Endothelial cell of umbilical vein (primary cell): ENCODE results near the gene XRN2. TPM values are rescaled to one million over a fixed set of nuclear protein-coding genes. Genes with fewer than 3 reads are reported as not detected.

Source experiments
- BruUV-seq: library from RNA; stranded (reverse); fragments of 400-500 nt; replicated peaks from 2 replicates; lab custom pipeline; 2021; lab: Mats Ljungman, UMichigan
- CTCF ChIA-PET: fragments of 300-600, 350-600 bp; sonication (Branson Sonifier 250); formaldehyde crosslinking; loops from one replicate; lab custom pipeline; 2021; ENCODE audit warnings: antibody characterized with exemption, inconsistent platforms; lab: Charles Lee
- POLR2A ChIA-PET: fragments of 300-600, 350-600 bp; sonication (Branson Sonifier 250); formaldehyde crosslinking; loops from one replicate; lab custom pipeline; 2021; ENCODE audit warnings: antibody characterized with exemption, inconsistent platforms; lab: Charles Lee
- DNase-seq: peaks from one replicate; pipeline ENCODE4 v3.0.0-alpha.2; 2011; ENCODE audit warnings: low read depth, low spot score
- FAIRE-seq: peaks from 2 replicates; lab custom pipeline; 2011; peaks lifted over from hg19 to GRCh38; lab: Jason Lieb, UNC
- H2AFZ ChIP-seq: 2 replicates; pipeline ENCODE4 v1.6.0; 2012; ENCODE audit warnings: low read depth, low read length, control low read depth, inconsistent platforms
- H3K27ac ChIP-seq: 2 replicates; pipeline ENCODE4 v1.5.1; 2011; ENCODE audit warnings: low read depth, mild to moderate bottlenecking, control low read depth, low read length, moderate library complexity; ENCODE audit not compliant: insufficient read depth
- H3K27me3 ChIP-seq, 2 experiments: 2 replicates each; pipeline versions ENCODE4 v1.6.0 to v1.6.1; 2011; ENCODE audit warnings: low read length in 2 of 2, mixed read lengths in 1 of 2; ENCODE audit not compliant: control insufficient read depth in 2 of 2, insufficient read depth in 2 of 2
- H3K36me3 ChIP-seq, 2 experiments: 2 replicates in 1 of 2; 3 replicates in 1 of 2; pipeline ENCODE4 v1.5.1; 2011; ENCODE audit warnings: low read length in 2 of 2, mild to moderate bottlenecking in 1 of 2, moderate library complexity in 1 of 2; ENCODE audit not compliant: control insufficient read depth in 2 of 2, insufficient read depth in 2 of 2; ENCODE audit errors: extremely low read depth in 1 of 2
- H3K4me1 ChIP-seq: 3 replicates; pipeline ENCODE4 v1.5.1; 2011; ENCODE audit warnings: mild to moderate bottlenecking, low read length; ENCODE audit not compliant: control insufficient read depth, insufficient read depth; ENCODE audit errors: extremely low read depth
- H3K4me2 ChIP-seq: 2 replicates; pipeline ENCODE4 v1.6.1; 2011; ENCODE audit warnings: low read length, control low read depth, mixed read lengths; ENCODE audit not compliant: insufficient read depth
- H3K4me3 ChIP-seq, 3 experiments: fragments of 200-600 bp in 1 of 3; sonication (generic), shearing (Covaris generic) in 1 of 3; replicated peaks in 1 of 3; 2 replicates each; pipeline ENCODE4 v1.5.1; 2011 to 2016; ENCODE audit warnings: control low read depth in 3 of 3, low read length in 3 of 3, mild to moderate bottlenecking in 2 of 3, inconsistent platforms in 1 of 3, low read depth in 1 of 3, moderate library complexity in 1 of 3; ENCODE audit not compliant: insufficient read depth in 1 of 3
- H3K79me2 ChIP-seq: 2 replicates; pipeline ENCODE4 v1.6.0; 2012; ENCODE audit warnings: low read length, inconsistent platforms; ENCODE audit not compliant: control insufficient read depth, insufficient read depth
- H3K9ac ChIP-seq: replicated peaks from 2 replicates; pipeline ENCODE3; 2011; ENCODE audit warnings: low read length, control low read depth; ENCODE audit not compliant: insufficient read depth; ENCODE audit errors: extremely low read depth
- H3K9me1 ChIP-seq: replicated peaks from 3 replicates; pipeline ENCODE4 v1.6.0; 2011; ENCODE audit warnings: mild to moderate bottlenecking, low read length; ENCODE audit not compliant: control insufficient read depth, insufficient read depth; ENCODE audit errors: extremely low read depth
- H3K9me3 ChIP-seq: replicated peaks from 2 replicates; pipeline ENCODE4 v1.5.1; 2012; ENCODE audit warnings: low read length, inconsistent platforms; ENCODE audit not compliant: control insufficient read depth, insufficient read depth
- H4K20me1 ChIP-seq: replicated peaks from 2 replicates; pipeline ENCODE3; 2011; ENCODE audit warnings: mild to moderate bottlenecking, low read length; ENCODE audit not compliant: control insufficient read depth, insufficient read depth; ENCODE audit errors: extremely low read depth
- EZH2 ChIP-seq: IDR thresholded peaks from 2 replicates; pipeline ENCODE4 v1.6.1; 2012; ENCODE audit warnings: borderline replicate concordance, low read depth, mild to moderate bottlenecking, moderate library complexity, low read length, inconsistent platforms; ENCODE audit not compliant: severe bottlenecking
- FOS ChIP-seq: IDR thresholded peaks from 2 replicates; pipeline ENCODE4 v1.6.1; 2011; ENCODE audit warnings: mild to moderate bottlenecking, low read length, moderate library complexity, borderline replicate concordance; ENCODE audit not compliant: insufficient read depth
- GATA2 ChIP-seq: IDR thresholded peaks from 2 replicates; pipeline ENCODE4 v1.7.0; 2011; ENCODE audit warnings: low read depth, mild to moderate bottlenecking, moderate library complexity, mixed read lengths, low read length; ENCODE audit not compliant: insufficient read length, insufficient read depth
- JUN ChIP-seq: IDR thresholded peaks from 2 replicates; pipeline ENCODE4 v1.6.1; 2011; ENCODE audit warnings: borderline replicate concordance, low read depth; ENCODE audit not compliant: insufficient read length, insufficient read depth
- MAX ChIP-seq: IDR thresholded peaks from 2 replicates; pipeline ENCODE4 v1.6.1; 2011; ENCODE audit not compliant: insufficient read depth, insufficient read length
- MYC ChIP-seq: IDR thresholded peaks from one replicate; pipeline ENCODE4 v1.6.1; 2011; ENCODE audit warnings: mild to moderate bottlenecking, low read depth, low read length
- POLR2A ChIP-seq: IDR thresholded peaks from 2 replicates; pipeline ENCODE4 v1.6.1; 2012; ENCODE audit warnings: low read depth, mild to moderate bottlenecking, control low read depth, low read length
- POLR2AphosphoS5 ChIP-seq: IDR thresholded peaks from 2 replicates; pipeline ENCODE4 v1.6.1; 2012; ENCODE audit warnings: low read depth, mild to moderate bottlenecking, control low read depth, low read length, moderate library complexity; ENCODE audit not compliant: insufficient read depth
- dilution Hi-C: fragments of 300-500 bp; cut with MboI; formaldehyde crosslinking; loops from one replicate; pipeline ENCODE4 v1.15.0; 2019; ENCODE audit warnings: low sequenced_read_pairs; ENCODE audit not compliant: extremely low pct_ligation_motif_present
- intact Hi-C: fragments of 100-400 bp; cut with micrococcal nuclease; formaldehyde crosslinking; loops from one replicate; pipeline ENCODE4 v1.10.0; 2022
- polyA plus RNA-seq, 4 experiments: library from polyadenylated mRNA; depleted of rRNA in 3 of 4; stranded (reverse) in 3 of 4; unstranded in 1 of 4; fragments of >200 nt; gene quantifications; 2 replicates each; pipeline versions ENCODE4 v1.2.1 to v1.2.3, GENCODE V29; 2011 to 2012; ENCODE audit warnings: missing spikeins in 1 of 4
- total RNA-seq: library from RNA; stranded (reverse); gene quantifications from 2 replicates; pipeline ENCODE4 v1.2.3, GENCODE V29; 2021
- TF ChIP-seq, protein P1 (sequence below), 2 donors: IDR thresholded peaks; 1 replicate in 1 of 2; 2 replicates in 1 of 2; pipeline ENCODE4 v1.5.1; 2011; ENCODE audit warnings: low read length in 2 of 2, mild to moderate bottlenecking in 2 of 2, moderate library complexity in 2 of 2, control low read depth in 1 of 2, inconsistent platforms in 1 of 2, low read depth in 1 of 2; ENCODE audit not compliant: insufficient read depth in 1 of 2; ENCODE audit errors: extremely low read depth in 1 of 2

XRN2 gene
- total and polyA plus RNA-seq, 2 donors (not counting 3 experiments of a cell fraction or from before 2014, with no cell fraction given) = 32.3 to 66.6 TPM

- Histone ChIP-seq H2AFZ (no peak overlapping the region), H4K20me1 (no peaks in the 10 kb centered on the region), H3K27me3 (peaks cover 0 to 2% of the 10 kb centered on the region in 2 experiments), H3K4me2 (no peak overlapping the region), H3K4me1 (no peaks in the 10 kb centered on the region), H3K4me3 (no peak overlapping the region), H3K9ac (no peak overlapping the region), H3K36me3 (no peaks in the 10 kb centered on the region), H3K9me1 (no peaks in the 10 kb centered on the region), H3K79me2 (no peaks in the 10 kb centered on the region), H3K27ac (no peak overlapping the region), H3K9me3 (no peaks in the 10 kb centered on the region)
- intact Hi-C loops (no loop called here), dilution Hi-C loops (no loop called here)
- DNase-seq (no peak), FAIRE-seq (no peak)
- no peak for TF ChIP-seq MAX
- TF ChIP-seq GATA2 = no peak
- no peak for TF ChIP-seq MYC
- TF ChIP-seq EZH2 = no peak
- no peak for TF ChIP-seq FOS
- TF ChIP-seq JUN = no peak
- TF ChIP-seq POLR2A = no peak
- TF ChIP-seq, protein P1, sequence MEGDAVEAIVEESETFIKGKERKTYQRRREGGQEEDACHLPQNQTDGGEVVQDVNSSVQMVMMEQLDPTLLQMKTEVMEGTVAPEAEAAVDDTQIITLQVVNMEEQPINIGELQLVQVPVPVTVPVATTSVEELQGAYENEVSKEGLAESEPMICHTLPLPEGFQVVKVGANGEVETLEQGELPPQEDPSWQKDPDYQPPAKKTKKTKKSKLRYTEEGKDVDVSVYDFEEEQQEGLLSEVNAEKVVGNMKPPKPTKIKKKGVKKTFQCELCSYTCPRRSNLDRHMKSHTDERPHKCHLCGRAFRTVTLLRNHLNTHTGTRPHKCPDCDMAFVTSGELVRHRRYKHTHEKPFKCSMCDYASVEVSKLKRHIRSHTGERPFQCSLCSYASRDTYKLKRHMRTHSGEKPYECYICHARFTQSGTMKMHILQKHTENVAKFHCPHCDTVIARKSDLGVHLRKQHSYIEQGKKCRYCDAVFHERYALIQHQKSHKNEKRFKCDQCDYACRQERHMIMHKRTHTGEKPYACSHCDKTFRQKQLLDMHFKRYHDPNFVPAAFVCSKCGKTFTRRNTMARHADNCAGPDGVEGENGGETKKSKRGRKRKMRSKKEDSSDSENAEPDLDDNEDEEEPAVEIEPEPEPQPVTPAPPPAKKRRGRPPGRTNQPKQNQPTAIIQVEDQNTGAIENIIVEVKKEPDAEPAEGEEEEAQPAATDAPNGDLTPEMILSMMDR (IDR thresholded peaks at IDR 0.05; ENCODE audit: extremely low read depth in 1 of 2, insufficient read depth in 1 of 2, low read depth in 1 of 2, low read length in 2 of 2) = no peak
- TF ChIP-seq POLR2AphosphoS5 = no peak
- ChIA-PET CTCF (no interaction called here), POLR2A (no interaction called here)
- no TSS peak for BruUV-seq
These were observed 121.7 kb downstream of the XRN2 start for GRCh38 chr20:21424846-21425245.
